Fibroblast of the aortic adventitia (primary cell): ENCODE measurements around the gene EXOC6B. TPM values are rescaled to one million over a fixed set of nuclear protein-coding genes. Genes with fewer than 3 reads are reported as not detected.
A peak's percentile ranks its signal among the peaks of the same experiment; 100 is the strongest.
"Not testable (repeated sequence)": the region's sequence is repeated elsewhere in the genome, so short reads cannot be mapped to it uniquely, and the experiment has no call there.

Experiments used
- DNase-seq: peaks from one replicate; pipeline ENCODE4 v3.0.0-alpha.2; 2010; ENCODE audit warnings: low read depth
- H3K4me3 ChIP-seq: 2 replicates; pipeline ENCODE4 v1.5.1; 2011; ENCODE audit warnings: low read depth, mild to moderate bottlenecking, control low read depth, low read length, moderate library complexity
- total RNA-seq: library from RNA; depleted of rRNA; stranded (reverse); fragments of >200 nt; gene quantifications from 2 replicates; pipeline ENCODE4 v1.2.3, GENCODE V29; 2012; ENCODE audit warnings: low replicate concordance
- TF ChIP-seq, protein P1 (sequence below): IDR thresholded peaks from 2 replicates; pipeline ENCODE4 v1.5.1; 2011; ENCODE audit warnings: mild to moderate bottlenecking, low read length, control low read depth, inconsistent platforms; ENCODE audit not compliant: insufficient read depth

The EXOC6B gene
- total RNA-seq, 1 donor: 30.2 TPM

DNA sequence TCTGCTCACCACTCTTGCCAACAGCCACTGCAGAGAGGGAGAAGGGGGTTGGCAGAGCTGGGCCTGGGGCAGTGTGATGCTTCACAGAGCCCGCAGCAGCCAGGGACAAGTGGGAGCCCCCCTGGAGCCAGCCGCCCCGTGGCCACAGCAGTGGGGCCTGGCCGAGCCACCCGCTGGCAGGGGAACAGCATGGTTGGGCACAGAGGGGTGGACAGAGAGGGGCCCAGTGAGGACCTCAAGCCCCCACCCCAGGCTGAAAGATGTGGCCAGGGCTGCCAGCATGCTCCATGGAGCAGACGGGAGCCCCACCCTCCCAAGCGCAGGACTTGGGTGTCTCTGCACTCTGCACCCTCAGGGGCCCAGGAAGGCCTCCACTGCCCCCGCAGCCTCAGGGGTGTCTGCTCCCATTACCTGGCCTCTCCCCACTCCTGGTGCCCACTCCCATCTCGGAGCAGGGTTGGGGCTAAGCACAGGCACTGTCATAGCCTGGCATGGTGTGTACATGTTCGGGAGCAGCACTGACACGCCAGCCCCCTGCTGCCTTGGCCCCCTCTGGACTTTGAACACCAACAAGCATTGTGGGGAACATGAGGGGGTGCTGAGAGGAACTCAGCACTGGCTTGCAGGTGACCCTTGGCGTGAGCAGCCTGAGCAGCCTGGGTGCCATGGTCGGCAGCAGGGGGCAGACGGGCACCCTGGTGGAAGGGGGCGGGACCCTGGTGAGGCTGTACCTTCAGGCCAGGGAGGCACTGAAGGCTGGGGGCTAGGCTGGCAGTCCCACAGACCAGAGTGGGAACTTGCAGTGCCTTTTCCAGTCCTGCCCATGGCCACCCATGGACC lies 398.6 kb downstream of the EXOC6B start:
- no peak for DNase-seq
- TF ChIP-seq, protein P1, sequence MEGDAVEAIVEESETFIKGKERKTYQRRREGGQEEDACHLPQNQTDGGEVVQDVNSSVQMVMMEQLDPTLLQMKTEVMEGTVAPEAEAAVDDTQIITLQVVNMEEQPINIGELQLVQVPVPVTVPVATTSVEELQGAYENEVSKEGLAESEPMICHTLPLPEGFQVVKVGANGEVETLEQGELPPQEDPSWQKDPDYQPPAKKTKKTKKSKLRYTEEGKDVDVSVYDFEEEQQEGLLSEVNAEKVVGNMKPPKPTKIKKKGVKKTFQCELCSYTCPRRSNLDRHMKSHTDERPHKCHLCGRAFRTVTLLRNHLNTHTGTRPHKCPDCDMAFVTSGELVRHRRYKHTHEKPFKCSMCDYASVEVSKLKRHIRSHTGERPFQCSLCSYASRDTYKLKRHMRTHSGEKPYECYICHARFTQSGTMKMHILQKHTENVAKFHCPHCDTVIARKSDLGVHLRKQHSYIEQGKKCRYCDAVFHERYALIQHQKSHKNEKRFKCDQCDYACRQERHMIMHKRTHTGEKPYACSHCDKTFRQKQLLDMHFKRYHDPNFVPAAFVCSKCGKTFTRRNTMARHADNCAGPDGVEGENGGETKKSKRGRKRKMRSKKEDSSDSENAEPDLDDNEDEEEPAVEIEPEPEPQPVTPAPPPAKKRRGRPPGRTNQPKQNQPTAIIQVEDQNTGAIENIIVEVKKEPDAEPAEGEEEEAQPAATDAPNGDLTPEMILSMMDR: no peak
- H3K4me3 ChIP-seq: no peak overlapping the region

DNA sequence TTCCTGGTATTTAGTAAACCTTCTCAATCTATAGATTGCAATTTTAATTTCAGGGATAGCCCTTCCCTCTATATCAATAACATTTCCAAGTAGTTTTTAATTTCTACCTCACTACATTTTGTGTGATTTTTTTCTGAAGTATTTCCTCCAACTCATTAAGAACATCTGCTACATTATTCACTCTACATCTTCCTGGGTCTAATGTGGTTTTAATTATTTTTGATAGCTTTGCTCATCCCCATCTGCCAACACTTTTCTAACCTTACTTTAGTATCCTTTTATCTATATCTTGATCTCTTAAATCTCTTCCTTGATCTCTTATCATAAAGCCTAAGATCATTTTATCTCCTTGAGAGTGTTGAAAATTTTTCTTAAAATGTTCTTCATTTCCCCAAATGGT lies 399.8 kb downstream of the EXOC6B start:
- TF ChIP-seq, protein P1: no peak
- no peak overlapping the region for H3K4me3 ChIP-seq
- DNase-seq: no peak

DNA sequence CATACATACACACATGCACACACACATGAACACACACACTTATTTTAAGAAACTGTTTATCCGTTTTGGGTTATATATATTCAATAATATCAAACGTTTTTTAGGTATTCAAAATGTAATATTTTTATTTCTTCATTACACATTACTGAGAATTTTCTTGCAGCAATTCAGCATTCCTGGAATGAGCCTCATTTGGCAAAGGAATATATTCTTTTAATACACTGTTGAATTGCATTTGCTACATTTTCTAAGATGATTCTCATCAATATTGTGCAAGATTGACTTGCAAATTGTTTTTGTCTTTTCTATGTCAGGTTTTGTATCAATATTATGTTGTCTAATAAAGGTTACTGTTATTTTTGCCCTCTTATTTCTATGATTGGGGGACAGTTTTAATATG lies 402.1 kb downstream of the EXOC6B start:
- TF ChIP-seq, protein P1: no peak
- no peak overlapping the region for H3K4me3 ChIP-seq
- peak; percentile 12 for DNase-seq

DNA sequence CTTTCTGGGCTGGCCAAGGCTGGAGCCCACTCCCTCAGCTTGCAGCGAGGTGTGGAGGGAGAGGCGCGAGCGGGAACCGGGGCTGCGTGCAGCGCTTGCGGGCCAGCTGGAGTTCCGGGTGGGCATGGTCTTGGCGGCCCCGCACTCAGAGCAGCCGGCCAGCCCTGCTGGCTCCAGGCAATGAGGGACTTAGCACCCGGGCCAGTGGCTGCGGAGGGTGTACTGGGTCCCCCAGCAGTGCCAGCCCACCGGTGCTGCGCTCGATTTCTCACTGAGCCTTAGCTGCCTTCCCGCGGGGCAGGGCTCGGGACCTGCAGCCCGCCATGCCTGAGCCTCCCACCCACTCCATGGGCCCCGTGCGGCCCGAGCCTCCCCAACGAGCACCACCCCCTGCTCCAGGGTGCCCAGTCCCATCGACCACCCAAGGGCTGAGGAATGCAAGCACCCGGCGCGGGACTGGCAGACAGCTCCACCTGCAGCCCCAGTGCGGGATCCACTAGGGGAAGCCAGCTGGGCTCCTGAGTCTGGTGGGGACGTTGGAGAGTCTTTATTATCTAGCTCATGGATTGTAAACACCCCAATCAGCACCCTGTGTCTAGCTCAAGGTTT lies 404.0 kb downstream of the EXOC6B start:
- not testable (repeated sequence) for DNase-seq, H3K4me3 ChIP-seq

DNA sequence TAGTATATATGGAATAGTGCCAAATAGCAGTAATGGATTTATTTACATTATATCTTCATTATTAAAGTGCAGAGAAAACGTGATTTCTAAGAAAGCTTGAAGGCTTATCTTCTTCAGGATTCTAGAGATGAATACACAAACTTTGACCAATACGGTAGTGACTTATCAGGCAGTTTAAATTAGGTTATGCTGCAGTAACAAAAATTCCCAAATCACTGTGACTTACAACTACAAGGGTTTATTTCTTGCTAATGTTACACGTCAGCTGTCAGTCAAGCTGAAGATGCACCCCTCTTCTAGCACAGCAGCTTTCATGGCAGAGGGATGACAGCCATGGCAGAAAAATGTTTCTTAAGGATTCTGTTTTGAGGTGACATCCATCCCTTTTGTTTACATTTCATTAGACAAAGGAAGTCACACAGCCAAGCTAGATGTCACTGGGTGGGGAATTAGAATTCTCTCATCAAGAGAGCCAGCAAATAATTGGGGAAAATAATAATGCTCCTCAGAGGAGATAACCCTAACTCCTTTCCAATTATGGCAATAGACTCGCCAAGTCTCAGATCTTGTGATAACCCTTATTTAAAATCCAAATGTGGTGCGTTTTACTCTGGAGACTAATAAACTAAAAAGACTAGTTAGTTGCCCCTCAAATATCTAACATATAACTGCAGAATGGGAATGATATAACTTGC lies 409.9 kb downstream of the EXOC6B start:
- DNase-seq: no peak
- H3K4me3 ChIP-seq: no peak overlapping the region
- TF ChIP-seq, protein P1: no peak

DNA sequence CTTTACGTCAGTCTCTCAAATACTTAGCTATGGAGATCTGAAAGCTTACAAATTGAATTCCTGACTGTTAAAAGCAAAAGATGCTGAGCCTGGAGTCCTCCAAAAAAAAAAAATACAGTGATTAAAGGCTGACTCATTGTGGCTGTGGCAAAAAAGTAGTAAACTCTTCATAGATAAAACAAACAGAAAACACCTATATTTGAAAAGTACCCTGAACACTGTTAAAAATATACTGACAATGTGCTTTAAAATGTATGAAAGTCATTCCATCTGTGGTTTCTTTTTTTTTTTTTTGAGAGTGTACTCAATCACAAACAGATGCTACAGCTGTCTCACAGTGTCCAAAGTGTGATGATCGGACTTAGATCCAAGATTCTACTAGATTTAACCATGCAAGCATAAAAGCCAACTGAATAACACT lies 410.6 kb downstream of the EXOC6B start:
- TF ChIP-seq, protein P1: no peak
- peak; percentile 76 for DNase-seq
- H3K4me3 ChIP-seq: no peak overlapping the region
